ENCODE results near the gene C2CD4C. TPM values are rescaled to one million over a fixed set of nuclear protein-coding genes. Genes with fewer than 3 reads are reported as not detected.
"Not testable (repeated sequence)": the region's sequence is repeated elsewhere in the genome, so short reads cannot be mapped to it uniquely, and the experiment has no call there.

C2CD4C gene
- total RNA-seq, 1 experiment from 2014 or later, result 9.8 TPM

GRCh38 chr19:424546-424945, 15.6 kb upstream of the C2CD4C start:
- H3K36me3 Mint-ChIP-seq, result peaks cover 9% of the 10 kb centered on the region; the same call in 1 of the 2 replicates
- CTCF ChIA-PET, result interaction anchor here (1.0 to 2.2 kb wide), 2 partner anchors 12 to 56 kb away, joined by 3 to 7 read pairs; no protein-coding TSS in a partner anchor
- H3K9me3 Mint-ChIP-seq, result peaks cover 14% of the 10 kb centered on the region
- no peak overlapping the region for H3K27ac Mint-ChIP-seq
- no peaks in the 10 kb centered on the region for H3K4me1 Mint-ChIP-seq
- ATAC-seq (no peak), DNase-seq (ENCODE audit: low spot score) (no peak)
- TF ChIP-seq HMGXB4 (CRISPR knock-in tag; IDR thresholded peaks at IDR 0.05), result no peak
- no peak for TF ChIP-seq NR2C2 (CRISPR knock-in tag; IDR thresholded peaks at IDR 0.05)
- TF ChIP-seq ATF6 (CRISPR knock-in tag; IDR thresholded peaks at IDR 0.05), result no peak
- TF ChIP-seq ETV6 (CRISPR knock-in tag; IDR thresholded peaks at IDR 0.05), result no peak
- H3K27me3 Mint-ChIP-seq (ENCODE audit: low read depth), result peaks cover 3% of the 10 kb centered on the region; the same call in 1 of the 2 replicates
- H3K4me3 Mint-ChIP-seq, result no peak overlapping the region
- POLR2A ChIA-PET, result no interaction called here

- Mint-ChIP-seq H3K4me3 (no peak overlapping the region), H3K27ac (no peak overlapping the region), H3K9me3 (peaks cover 8% of the 10 kb centered on the region), H3K27me3 (ENCODE audit: low read depth) (peaks cover 3% of the 10 kb centered on the region; the same call in 1 of the 2 replicates), H3K4me1 (no peaks in the 10 kb centered on the region), H3K36me3 (peaks cover 4% of the 10 kb centered on the region; the same call in 1 of the 2 replicates)
- DNase-seq (ENCODE audit: low spot score) (no peak), ATAC-seq (no peak)
- no peak for TF ChIP-seq OVOL2 (CRISPR knock-in tag; IDR thresholded peaks at IDR 0.05; ENCODE audit: borderline replicate concordance)
- no peak for TF ChIP-seq JUN (CRISPR knock-in tag; IDR thresholded peaks at IDR 0.05)
- no peak for TF ChIP-seq SOX15 (CRISPR knock-in tag; IDR thresholded peaks at IDR 0.05)
- no peak for TF ChIP-seq RORB (CRISPR knock-in tag; IDR thresholded peaks at IDR 0.05)
- no peak for TF ChIP-seq ERG (CRISPR knock-in tag; IDR thresholded peaks at IDR 0.05)
- no peak for TF ChIP-seq ZMAT4 (CRISPR knock-in tag; IDR thresholded peaks at IDR 0.05)
- no peak for TF ChIP-seq FOXK1 (CRISPR knock-in tag; IDR thresholded peaks at IDR 0.05)
- no peak for TF ChIP-seq CREM (CRISPR knock-in tag; IDR thresholded peaks at IDR 0.05)
- no peak for TF ChIP-seq NFATC4 (CRISPR knock-in tag; IDR thresholded peaks at IDR 0.05)
- no peak for TF ChIP-seq SP1 (CRISPR knock-in tag; conservative IDR thresholded peaks at IDR 0.05)
- TF ChIP-seq IRF1 (CRISPR knock-in tag; IDR thresholded peaks at IDR 0.05), result no peak
- no peak for TF ChIP-seq E2F1 (CRISPR knock-in tag; IDR thresholded peaks at IDR 0.05)
- CTCF ChIA-PET, result interaction anchor here (0.8 to 2.2 kb wide), 4 partner anchors 11 to 87 kb away, joined by 3 to 7 read pairs (median 4); no protein-coding TSS in a partner anchor
- POLR2A ChIA-PET, result no interaction called here
Observed at GRCh38 chr19:423691-424466, 14.9 kb upstream of the C2CD4C start.

- DNase-seq (ENCODE audit: low spot score); H3K27ac Mint-ChIP-seq; H3K9me3 Mint-ChIP-seq; ATAC-seq; POLR2A ChIA-PET; H3K36me3 Mint-ChIP-seq; H3K4me3 Mint-ChIP-seq; H3K27me3 Mint-ChIP-seq (ENCODE audit: low read depth); H3K4me1 Mint-ChIP-seq: not testable (repeated sequence)
- CTCF ChIA-PET, result interaction anchor here (0.8 to 1.5 kb wide), 2 partner anchors 10 to 11 kb away, joined by 3 to 7 read pairs; no protein-coding TSS in a partner anchor
Observed at GRCh38 chr19:422917-423226, 13.9 kb upstream of the C2CD4C start.

All from WTC11 (cell line).